Measurements from ENCODE around the gene FBXW7.

FBXW7 gene

DNA sequence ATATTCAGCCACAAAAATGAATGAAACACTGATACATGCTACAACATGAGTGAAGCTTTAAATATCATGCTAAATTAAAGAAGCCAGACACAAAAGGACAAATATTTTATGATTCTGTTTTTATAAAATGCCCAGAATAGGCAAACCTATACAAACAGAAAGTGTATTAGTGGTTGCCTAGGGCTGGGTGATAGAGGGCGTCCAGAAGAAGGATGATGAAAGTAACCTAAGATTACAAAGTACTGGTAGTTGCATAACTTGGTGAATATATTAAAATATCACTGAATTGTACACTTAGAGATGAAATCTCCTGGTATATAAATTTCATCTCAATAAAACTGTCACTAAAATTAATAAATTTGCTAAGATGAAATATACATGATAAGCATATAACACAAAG, 67.5 kb downstream of the FBXW7 start:
- ATAC-seq, result no peak
- no peak for TF ChIP-seq ZFP3 (CRISPR knock-in tag; IDR thresholded peaks at IDR 0.05)
- no peak for TF ChIP-seq SNAI2 (CRISPR knock-in tag; IDR thresholded peaks at IDR 0.05)
- no peak for TF ChIP-seq ISL1 (CRISPR knock-in tag; IDR thresholded peaks at IDR 0.05)
- no peak for TF ChIP-seq CSDC2 (CRISPR knock-in tag; IDR thresholded peaks at IDR 0.05)
- no peak for TF ChIP-seq ZNF8 (CRISPR knock-in tag; IDR thresholded peaks at IDR 0.05)

DNA sequence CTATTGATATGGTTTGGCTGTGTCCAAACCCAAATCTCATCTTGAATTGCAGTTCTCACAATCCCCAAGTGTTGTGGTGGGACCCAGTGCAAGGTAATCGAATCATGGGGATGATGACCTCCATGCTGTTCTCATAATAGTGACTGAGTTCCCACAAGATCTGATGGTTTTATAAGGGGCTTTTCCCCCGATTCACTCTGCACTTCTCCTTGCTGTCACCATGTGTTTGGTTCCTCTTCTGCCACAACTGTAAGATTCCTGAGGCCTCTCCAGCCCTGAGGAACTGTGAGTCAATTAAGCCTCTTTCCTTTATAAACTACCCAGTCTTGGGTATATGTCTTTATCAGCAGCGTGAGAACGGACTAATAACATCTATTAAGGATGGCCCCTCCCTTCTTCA, 68.8 kb downstream of the FBXW7 start:
- no peak for ATAC-seq
- TF ChIP-seq ESRRG (CRISPR knock-in tag; IDR thresholded peaks at IDR 0.05), result no peak
- TF ChIP-seq, protein P1, sequence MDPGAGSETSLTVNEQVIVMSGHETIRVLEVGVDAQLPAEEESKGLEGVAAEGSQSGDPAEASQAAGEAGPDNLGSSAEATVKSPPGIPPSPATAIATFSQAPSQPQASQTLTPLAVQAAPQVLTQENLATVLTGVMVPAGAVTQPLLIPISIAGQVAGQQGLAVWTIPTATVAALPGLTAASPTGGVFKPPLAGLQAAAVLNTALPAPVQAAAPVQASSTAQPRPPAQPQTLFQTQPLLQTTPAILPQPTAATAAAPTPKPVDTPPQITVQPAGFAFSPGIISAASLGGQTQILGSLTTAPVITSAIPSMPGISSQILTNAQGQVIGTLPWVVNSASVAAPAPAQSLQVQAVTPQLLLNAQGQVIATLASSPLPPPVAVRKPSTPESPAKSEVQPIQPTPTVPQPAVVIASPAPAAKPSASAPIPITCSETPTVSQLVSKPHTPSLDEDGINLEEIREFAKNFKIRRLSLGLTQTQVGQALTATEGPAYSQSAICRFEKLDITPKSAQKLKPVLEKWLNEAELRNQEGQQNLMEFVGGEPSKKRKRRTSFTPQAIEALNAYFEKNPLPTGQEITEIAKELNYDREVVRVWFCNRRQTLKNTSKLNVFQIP (CRISPR knock-in tag; IDR thresholded peaks at IDR 0.05; ENCODE audit: borderline replicate concordance, low read depth), result no peak
- no peak for TF ChIP-seq ZC3H10 (CRISPR knock-in tag; IDR thresholded peaks at IDR 0.05)
- no peak for TF ChIP-seq SNAI2 (CRISPR knock-in tag; IDR thresholded peaks at IDR 0.05)
- no peak for TF ChIP-seq ZNF8 (CRISPR knock-in tag; IDR thresholded peaks at IDR 0.05)
- TF ChIP-seq, protein P2, sequence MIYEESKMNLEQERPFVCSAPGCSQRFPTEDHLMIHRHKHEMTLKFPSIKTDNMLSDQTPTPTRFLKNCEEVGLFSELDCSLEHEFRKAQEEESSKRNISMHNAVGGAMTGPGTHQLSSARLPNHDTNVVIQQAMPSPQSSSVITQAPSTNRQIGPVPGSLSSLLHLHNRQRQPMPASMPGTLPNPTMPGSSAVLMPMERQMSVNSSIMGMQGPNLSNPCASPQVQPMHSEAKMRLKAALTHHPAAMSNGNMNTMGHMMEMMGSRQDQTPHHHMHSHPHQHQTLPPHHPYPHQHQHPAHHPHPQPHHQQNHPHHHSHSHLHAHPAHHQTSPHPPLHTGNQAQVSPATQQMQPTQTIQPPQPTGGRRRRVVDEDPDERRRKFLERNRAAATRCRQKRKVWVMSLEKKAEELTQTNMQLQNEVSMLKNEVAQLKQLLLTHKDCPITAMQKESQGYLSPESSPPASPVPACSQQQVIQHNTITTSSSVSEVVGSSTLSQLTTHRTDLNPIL (CRISPR knock-in tag; IDR thresholded peaks at IDR 0.05; ENCODE audit: low read depth), result no peak
- TF ChIP-seq ZFP30 (CRISPR knock-in tag; IDR thresholded peaks at IDR 0.05), result no peak
- TF ChIP-seq ISL1 (CRISPR knock-in tag; IDR thresholded peaks at IDR 0.05), result no peak
- TF ChIP-seq CSDC2 (CRISPR knock-in tag; IDR thresholded peaks at IDR 0.05), result no peak
- no peak for TF ChIP-seq GLIS3 (CRISPR knock-in tag; IDR thresholded peaks at IDR 0.05)
- TF ChIP-seq PPARA (CRISPR knock-in tag; IDR thresholded peaks at IDR 0.05; ENCODE audit: borderline replicate concordance), result no peak
- TF ChIP-seq TOX (CRISPR knock-in tag; IDR thresholded peaks at IDR 0.05; ENCODE audit: borderline replicate concordance), result no peak
- TF ChIP-seq ARNTL (CRISPR knock-in tag; IDR thresholded peaks at IDR 0.05; ENCODE audit: borderline replicate concordance, low read depth), result no peak
- TF ChIP-seq ZNF565 (CRISPR knock-in tag; conservative IDR thresholded peaks at IDR 0.05; ENCODE audit: low read depth), result no peak

DNA sequence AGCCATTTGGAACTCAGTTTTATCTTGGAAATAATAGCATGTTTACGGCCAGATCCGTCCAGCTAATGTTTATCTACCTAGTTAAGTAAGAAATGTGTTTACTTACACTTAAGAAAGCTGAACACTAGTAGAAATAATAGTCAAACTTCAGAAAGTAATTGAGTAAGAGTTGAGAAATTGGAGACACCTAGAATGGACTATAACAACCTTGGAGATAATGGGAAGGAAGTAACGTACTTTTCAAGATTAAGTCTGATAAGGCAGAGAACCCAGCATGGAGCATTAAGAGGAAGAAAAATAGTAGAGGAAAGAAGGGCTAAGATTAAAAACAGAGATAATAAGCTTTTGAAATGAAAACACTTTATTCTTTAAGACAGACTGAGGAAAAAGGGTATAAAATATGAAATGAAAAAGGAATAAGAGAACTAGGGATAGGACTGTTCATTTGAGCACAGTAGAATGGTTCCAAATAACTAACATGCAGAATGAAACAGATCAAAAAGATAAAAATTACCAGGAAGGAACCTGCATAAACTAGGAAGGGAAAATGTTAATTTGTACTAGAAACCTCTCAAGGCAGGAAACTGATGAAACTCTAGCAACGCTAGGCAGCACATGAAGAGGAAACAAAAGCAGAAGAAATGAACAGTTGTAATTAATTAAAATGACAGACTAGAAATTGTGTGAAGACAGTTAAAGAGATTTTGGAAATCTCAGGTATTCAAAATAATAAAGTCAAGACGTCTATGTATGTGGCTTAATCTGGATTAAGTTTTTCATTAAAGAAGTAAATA, 71.7 kb downstream of the FBXW7 start:
- TF ChIP-seq PPARA (CRISPR knock-in tag; IDR thresholded peaks at IDR 0.05; ENCODE audit: borderline replicate concordance) (no peak), TCF4 (CRISPR knock-in tag; IDR thresholded peaks at IDR 0.05; ENCODE audit: borderline replicate concordance) (no peak), SNAI2 (CRISPR knock-in tag; IDR thresholded peaks at IDR 0.05) (no peak), ARNTL (CRISPR knock-in tag; IDR thresholded peaks at IDR 0.05; ENCODE audit: borderline replicate concordance, low read depth) (no peak), ZNF70 (CRISPR knock-in tag; IDR thresholded peaks at IDR 0.05) (no peak), BACH2 (CRISPR knock-in tag; IDR thresholded peaks at IDR 0.05; ENCODE audit: borderline replicate concordance) (no peak), ZNF565 (CRISPR knock-in tag; conservative IDR thresholded peaks at IDR 0.05; ENCODE audit: low read depth) (no peak), TOX (CRISPR knock-in tag; IDR thresholded peaks at IDR 0.05; ENCODE audit: borderline replicate concordance) (no peak)
- TF ChIP-seq, protein P3, sequence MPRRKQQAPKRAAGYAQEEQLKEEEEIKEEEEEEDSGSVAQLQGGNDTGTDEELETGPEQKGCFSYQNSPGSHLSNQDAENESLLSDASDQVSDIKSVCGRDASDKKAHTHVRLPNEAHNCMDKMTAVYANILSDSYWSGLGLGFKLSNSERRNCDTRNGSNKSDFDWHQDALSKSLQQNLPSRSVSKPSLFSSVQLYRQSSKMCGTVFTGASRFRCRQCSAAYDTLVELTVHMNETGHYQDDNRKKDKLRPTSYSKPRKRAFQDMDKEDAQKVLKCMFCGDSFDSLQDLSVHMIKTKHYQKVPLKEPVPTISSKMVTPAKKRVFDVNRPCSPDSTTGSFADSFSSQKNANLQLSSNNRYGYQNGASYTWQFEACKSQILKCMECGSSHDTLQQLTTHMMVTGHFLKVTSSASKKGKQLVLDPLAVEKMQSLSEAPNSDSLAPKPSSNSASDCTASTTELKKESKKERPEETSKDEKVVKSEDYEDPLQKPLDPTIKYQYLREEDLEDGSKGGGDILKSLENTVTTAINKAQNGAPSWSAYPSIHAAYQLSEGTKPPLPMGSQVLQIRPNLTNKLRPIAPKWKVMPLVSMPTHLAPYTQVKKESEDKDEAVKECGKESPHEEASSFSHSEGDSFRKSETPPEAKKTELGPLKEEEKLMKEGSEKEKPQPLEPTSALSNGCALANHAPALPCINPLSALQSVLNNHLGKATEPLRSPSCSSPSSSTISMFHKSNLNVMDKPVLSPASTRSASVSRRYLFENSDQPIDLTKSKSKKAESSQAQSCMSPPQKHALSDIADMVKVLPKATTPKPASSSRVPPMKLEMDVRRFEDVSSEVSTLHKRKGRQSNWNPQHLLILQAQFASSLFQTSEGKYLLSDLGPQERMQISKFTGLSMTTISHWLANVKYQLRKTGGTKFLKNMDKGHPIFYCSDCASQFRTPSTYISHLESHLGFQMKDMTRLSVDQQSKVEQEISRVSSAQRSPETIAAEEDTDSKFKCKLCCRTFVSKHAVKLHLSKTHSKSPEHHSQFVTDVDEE (CRISPR knock-in tag; IDR thresholded peaks at IDR 0.05), result no peak
- TF ChIP-seq, protein P2 (CRISPR knock-in tag; IDR thresholded peaks at IDR 0.05; ENCODE audit: low read depth), result no peak
- TF ChIP-seq, protein P1 (CRISPR knock-in tag; IDR thresholded peaks at IDR 0.05; ENCODE audit: borderline replicate concordance, low read depth), result no peak
- ATAC-seq, result no peak
